ENCODE results near the gene MORN4.

The MORN4 gene

DNA sequence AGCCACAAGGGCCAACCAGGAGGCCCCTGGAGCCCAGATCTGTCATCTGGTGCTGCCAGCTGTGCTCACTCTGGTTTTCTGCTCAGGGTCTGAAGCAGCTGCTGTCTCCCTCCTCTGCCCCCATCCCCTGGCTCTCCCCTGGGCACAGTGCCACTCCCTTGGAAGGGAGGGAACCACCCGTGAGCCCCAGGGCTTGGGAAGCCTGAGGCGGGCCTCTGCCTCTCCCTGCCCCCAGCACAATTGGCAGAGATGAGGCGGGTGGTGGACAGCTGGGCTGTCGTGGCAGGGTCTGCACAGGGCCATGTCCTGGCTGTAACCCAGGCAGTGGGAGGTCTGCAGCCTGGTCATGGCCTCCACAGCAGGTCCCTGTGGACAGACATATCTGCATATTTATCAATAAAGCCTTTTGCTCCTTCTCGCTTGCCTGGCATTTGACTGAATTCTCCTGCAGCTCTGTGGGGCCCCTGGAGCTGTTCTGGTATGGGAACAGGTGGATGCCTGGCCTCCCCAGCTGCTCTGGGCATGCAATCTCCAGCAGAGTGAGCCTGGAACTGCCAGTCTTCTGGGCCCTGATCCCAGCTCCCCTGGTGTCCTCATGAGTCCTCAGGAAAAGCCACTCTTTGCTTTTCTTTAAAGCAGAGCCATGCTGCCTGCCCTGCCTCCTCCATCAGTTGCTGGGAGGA, 62.4 kb downstream of the MORN4 start:
- TF ChIP-seq, protein P1, sequence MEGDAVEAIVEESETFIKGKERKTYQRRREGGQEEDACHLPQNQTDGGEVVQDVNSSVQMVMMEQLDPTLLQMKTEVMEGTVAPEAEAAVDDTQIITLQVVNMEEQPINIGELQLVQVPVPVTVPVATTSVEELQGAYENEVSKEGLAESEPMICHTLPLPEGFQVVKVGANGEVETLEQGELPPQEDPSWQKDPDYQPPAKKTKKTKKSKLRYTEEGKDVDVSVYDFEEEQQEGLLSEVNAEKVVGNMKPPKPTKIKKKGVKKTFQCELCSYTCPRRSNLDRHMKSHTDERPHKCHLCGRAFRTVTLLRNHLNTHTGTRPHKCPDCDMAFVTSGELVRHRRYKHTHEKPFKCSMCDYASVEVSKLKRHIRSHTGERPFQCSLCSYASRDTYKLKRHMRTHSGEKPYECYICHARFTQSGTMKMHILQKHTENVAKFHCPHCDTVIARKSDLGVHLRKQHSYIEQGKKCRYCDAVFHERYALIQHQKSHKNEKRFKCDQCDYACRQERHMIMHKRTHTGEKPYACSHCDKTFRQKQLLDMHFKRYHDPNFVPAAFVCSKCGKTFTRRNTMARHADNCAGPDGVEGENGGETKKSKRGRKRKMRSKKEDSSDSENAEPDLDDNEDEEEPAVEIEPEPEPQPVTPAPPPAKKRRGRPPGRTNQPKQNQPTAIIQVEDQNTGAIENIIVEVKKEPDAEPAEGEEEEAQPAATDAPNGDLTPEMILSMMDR (IDR thresholded peaks at IDR 0.05) = no peak
- no peaks in the 10 kb centered on the region for H3K4me1 ChIP-seq (ENCODE audit: control insufficient read depth in 1 of 2, insufficient read depth in 1 of 2, low read depth in 1 of 2, low read length in 1 of 2)
- no peak overlapping the region for H3K4me3 ChIP-seq (ENCODE audit: low read depth in 1 of 2, low read length in 1 of 2)
- no peak overlapping the region for H3K27ac ChIP-seq
- H3K36me3 ChIP-seq = peaks cover 52% of the 10 kb centered on the region
- no peaks in the 10 kb centered on the region for H3K27me3 ChIP-seq
- H3K9me3 ChIP-seq = no peaks in the 10 kb centered on the region

DNA sequence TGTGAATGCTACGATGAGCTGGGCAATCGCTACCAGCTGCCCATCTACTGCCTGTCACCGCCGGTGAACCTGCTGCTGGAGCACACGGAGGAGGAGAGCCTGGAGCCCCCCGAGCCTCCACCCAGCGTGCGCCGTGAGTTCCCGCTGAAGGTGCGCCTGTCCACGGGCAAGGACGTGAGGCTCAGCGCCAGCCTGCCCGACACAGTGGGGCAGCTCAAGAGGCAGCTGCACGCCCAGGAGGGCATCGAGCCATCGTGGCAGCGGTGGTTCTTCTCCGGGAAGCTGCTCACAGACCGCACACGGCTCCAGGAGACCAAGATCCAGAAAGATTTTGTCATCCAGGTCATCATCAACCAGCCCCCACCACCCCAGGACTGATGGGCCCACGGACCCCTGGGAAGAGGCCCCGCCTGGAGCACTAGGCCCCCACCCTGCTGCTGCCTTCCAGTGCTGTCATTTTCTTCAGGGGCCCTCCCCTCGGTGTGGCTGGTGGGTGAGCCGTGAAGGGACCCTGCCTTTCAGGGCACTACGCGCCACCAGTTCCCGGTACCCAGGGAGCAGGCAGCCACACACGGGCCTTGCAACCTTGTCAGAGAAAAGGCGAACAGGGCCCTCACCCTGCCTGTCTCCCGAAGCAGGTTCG, 63.0 kb downstream of the MORN4 start:
- no peak overlapping the region for H3K4me3 ChIP-seq (ENCODE audit: low read depth in 1 of 2, low read length in 1 of 2)
- no peak overlapping the region for H3K27ac ChIP-seq
- no peaks in the 10 kb centered on the region for H3K9me3 ChIP-seq
- H3K27me3 ChIP-seq = no peaks in the 10 kb centered on the region
- TF ChIP-seq, protein P1 (IDR thresholded peaks at IDR 0.05) = no peak
- H3K4me1 ChIP-seq (ENCODE audit: control insufficient read depth in 1 of 2, insufficient read depth in 1 of 2, low read depth in 1 of 2, low read length in 1 of 2) = no peaks in the 10 kb centered on the region
- H3K36me3 ChIP-seq = peaks cover 52% of the 10 kb centered on the region

DNA sequence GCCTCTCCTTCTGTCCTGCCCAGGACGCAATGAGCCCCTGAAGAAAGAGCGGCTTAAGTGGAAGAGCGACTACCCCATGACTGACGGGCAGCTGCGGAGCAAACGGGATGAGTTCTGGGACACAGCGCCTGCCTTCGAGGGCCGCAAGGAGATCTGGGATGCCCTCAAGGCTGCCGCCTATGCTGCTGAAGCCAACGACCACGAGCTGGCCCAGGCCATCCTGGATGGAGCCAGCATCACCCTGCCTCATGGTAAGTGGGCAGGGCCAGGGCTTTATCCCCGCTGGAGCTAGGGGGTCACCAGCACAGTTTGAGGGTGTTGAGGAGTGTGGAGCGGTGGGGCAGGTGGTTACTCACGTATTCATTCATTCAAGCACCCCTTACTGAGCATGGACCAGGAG, 65.4 kb downstream of the MORN4 start:
- Histone ChIP-seq H3K9me3 (no peaks in the 10 kb centered on the region), H3K27me3 (no peaks in the 10 kb centered on the region), H3K4me3 (ENCODE audit: low read depth in 1 of 2, low read length in 1 of 2) (no peak overlapping the region), H3K36me3 (peaks cover 52% of the 10 kb centered on the region), H3K4me1 (ENCODE audit: control insufficient read depth in 1 of 2, insufficient read depth in 1 of 2, low read depth in 1 of 2, low read length in 1 of 2) (no peaks in the 10 kb centered on the region), H3K27ac (no peak overlapping the region)
- TF ChIP-seq, protein P1 (IDR thresholded peaks at IDR 0.05) = no peak

DNA sequence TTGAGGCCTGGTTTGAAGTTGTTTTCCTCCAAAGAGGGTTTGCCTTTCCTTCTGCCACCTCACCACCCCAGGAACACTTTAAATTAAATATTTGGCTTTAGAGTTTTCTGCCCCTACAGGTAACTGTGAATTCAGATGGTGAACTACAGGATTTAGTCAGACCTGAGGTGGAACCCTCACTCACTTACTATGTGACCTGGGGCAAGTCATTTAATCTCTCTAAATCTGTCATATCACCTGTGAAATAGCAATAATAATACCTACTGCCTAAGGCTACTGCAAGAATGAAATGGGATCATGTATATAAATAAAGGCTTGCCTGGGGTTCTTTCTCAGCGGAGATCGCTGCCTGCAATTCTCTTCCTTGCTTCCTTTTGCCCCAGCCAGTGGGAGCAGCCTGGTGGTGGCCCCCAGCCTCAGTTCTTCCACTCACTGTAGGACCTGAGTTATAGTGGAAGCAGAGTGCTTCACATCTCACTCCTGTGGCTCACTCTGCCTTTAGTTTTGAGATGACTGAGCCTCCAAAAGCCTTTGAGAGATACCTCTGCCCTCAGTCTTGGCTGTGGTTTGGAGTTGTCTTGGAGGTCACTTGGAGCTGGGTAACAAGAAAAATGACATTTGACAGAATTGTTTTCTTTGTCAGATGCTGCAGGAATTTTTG, 66.8 kb downstream of the MORN4 start:
- Histone ChIP-seq H3K27ac (no peak overlapping the region), H3K4me3 (ENCODE audit: low read depth in 1 of 2, low read length in 1 of 2) (no peak overlapping the region), H3K36me3 (peaks cover 40% of the 10 kb centered on the region), H3K4me1 (ENCODE audit: control insufficient read depth in 1 of 2, insufficient read depth in 1 of 2, low read depth in 1 of 2, low read length in 1 of 2) (peaks cover 0 to 5% of the 10 kb centered on the region in 2 experiments), H3K9me3 (no peaks in the 10 kb centered on the region), H3K27me3 (no peaks in the 10 kb centered on the region)
- TF ChIP-seq, protein P1 (IDR thresholded peaks at IDR 0.05) = no peak

DNA sequence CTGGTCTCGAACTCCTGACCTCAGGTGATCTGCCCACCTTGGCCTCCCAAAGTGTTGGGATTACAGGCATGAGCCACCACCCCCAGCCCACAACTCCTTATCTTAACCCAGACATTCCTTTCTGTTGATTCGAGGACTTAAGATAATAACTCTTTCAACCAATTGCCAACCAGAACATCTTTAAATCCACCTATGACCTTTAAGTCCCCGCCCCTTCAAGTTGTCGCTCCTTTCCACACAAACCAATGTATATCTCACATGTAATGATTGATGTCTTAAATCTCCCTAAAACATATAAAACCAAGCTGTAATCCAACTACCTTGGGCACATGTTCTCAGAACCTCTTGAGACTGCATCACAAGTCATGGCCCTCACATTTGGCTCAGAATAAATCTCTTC, 68.5 kb downstream of the MORN4 start:
- H3K4me1 ChIP-seq (ENCODE audit: control insufficient read depth in 1 of 2, insufficient read depth in 1 of 2, low read depth in 1 of 2, low read length in 1 of 2) = peaks cover 0 to 5% of the 10 kb centered on the region in 2 experiments

More for the DNA sequence above, 68.5 kb downstream of the MORN4 start:
- Histone ChIP-seq H3K27ac (no peak overlapping the region), H3K9me3 (no peaks in the 10 kb centered on the region), H3K27me3 (no peaks in the 10 kb centered on the region), H3K36me3 (peaks cover 23% of the 10 kb centered on the region), H3K4me3 (ENCODE audit: low read depth in 1 of 2, low read length in 1 of 2) (no peak overlapping the region)
- TF ChIP-seq, protein P1 (IDR thresholded peaks at IDR 0.05) = no peak
